Measurements from ENCODE around the gene KIAA1671. TPM values are rescaled to one million over a fixed set of nuclear protein-coding genes. Genes with fewer than 3 reads are reported as not detected.

Gene KIAA1671
- total RNA-seq, 1 experiment from 2014 or later: 18.6 TPM

DNA sequence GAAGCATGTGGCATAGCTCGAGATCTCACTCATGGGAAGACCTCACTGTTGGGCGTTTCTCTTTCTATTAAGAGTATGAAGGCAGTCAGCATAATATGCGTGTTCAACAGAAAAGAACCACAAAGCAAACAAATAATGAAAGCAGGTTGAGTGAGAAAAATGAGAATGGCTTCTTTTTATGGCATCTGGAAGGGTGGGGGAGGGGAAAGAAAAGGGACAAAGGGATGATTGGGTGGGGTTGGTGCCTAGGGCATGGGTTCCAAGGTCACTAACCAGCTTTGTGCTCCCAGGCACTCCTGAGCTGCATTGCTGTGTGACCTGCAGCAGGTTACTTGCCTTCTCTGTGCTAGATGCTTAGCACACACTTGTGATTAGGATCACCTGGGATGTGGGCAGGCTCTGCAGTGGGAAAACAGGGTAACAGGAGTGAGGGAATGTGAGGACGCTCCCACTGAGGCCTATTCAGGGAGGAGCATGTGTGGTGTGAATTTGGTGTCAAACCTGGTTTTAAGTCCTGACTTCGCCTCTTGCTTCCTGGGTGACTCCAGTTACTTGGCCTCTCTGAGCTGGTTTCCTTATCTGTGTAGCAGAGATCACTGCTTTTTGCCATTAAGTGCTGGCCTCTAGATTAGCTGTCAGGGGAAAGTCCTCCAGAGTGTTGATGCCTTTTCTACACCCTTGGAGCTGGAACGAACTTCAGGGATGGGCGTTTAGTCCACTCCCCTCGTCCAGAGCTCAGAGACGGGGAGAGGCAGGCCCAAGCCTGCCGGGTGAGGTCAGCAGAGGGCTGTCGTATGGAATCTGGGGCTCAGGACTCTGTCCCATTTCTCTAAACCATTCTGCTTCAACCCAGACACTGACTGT, 74.8 kb downstream of the KIAA1671 start:
- Histone ChIP-seq H3K27ac (ENCODE audit: low read length) (peak overlapping the region; percentile 94), H3K4me1 (ENCODE audit: insufficient read depth, low read length) (peaks cover 27% of the 10 kb centered on the region), H3K9me3 (ENCODE audit: low read length) (no peaks in the 10 kb centered on the region), H3K27me3 (ENCODE audit: low read length) (no peaks in the 10 kb centered on the region), H3F3A (ENCODE audit: low read length, unreplicated experiment) (no peaks in the 10 kb centered on the region), H3K79me2 (ENCODE audit: low read length) (peaks cover 14% of the 10 kb centered on the region; the same call in 1 of the 2 replicates), H3K9me2 (replicated peaks; ENCODE audit: low read length) (no peaks in the 10 kb centered on the region), H2AFZ (ENCODE audit: low read length) (no peak overlapping the region), H3K4me3 (ENCODE audit: low read length) (no peak overlapping the region), H3K36me3 (ENCODE audit: low read depth, low read length) (no peaks in the 10 kb centered on the region), H3K9ac (ENCODE audit: low read length) (peak overlapping the region; percentile 72), H4K20me1 (ENCODE audit: low read length) (no peaks in the 10 kb centered on the region), H3K4me2 (ENCODE audit: low read length) (peak overlapping the region; percentile 52)
- ATAC-seq (peak; percentile 49), DNase-seq (peak; percentile 69)
- no TSS peak for BruUV-seq (replicated peaks)
- intact Hi-C loops (cut with micrococcal nuclease): loop anchor here (5.0 kb wide), 2 partner anchors 35 to 75 kb away; partner anchors contain the start of gene KIAA1671
- ChIA-PET POLR2A (ENCODE audit: unreplicated experiment) (interaction anchor here (0.6 kb wide), 1 partner anchor 61 kb away, joined by 3 read pairs; no protein-coding TSS in a partner anchor), CTCF (interaction anchor here (0.6 kb wide), 2 partner anchors 26 to 289 kb away, joined by 3 to 9 read pairs; no protein-coding TSS in a partner anchor)
- TF ChIP-seq EZH2phosphoT487 (IDR thresholded peaks at IDR 0.05; ENCODE audit: borderline replicate concordance, low read length) (no peak), EZH2 (IDR thresholded peaks at IDR 0.05; ENCODE audit: low read length, unreplicated experiment) (no peak)
- TF ChIP-seq, protein P1, sequence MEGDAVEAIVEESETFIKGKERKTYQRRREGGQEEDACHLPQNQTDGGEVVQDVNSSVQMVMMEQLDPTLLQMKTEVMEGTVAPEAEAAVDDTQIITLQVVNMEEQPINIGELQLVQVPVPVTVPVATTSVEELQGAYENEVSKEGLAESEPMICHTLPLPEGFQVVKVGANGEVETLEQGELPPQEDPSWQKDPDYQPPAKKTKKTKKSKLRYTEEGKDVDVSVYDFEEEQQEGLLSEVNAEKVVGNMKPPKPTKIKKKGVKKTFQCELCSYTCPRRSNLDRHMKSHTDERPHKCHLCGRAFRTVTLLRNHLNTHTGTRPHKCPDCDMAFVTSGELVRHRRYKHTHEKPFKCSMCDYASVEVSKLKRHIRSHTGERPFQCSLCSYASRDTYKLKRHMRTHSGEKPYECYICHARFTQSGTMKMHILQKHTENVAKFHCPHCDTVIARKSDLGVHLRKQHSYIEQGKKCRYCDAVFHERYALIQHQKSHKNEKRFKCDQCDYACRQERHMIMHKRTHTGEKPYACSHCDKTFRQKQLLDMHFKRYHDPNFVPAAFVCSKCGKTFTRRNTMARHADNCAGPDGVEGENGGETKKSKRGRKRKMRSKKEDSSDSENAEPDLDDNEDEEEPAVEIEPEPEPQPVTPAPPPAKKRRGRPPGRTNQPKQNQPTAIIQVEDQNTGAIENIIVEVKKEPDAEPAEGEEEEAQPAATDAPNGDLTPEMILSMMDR (conservative IDR thresholded peaks at IDR 0.05; ENCODE audit: low read depth, low read length): no peak

DNA sequence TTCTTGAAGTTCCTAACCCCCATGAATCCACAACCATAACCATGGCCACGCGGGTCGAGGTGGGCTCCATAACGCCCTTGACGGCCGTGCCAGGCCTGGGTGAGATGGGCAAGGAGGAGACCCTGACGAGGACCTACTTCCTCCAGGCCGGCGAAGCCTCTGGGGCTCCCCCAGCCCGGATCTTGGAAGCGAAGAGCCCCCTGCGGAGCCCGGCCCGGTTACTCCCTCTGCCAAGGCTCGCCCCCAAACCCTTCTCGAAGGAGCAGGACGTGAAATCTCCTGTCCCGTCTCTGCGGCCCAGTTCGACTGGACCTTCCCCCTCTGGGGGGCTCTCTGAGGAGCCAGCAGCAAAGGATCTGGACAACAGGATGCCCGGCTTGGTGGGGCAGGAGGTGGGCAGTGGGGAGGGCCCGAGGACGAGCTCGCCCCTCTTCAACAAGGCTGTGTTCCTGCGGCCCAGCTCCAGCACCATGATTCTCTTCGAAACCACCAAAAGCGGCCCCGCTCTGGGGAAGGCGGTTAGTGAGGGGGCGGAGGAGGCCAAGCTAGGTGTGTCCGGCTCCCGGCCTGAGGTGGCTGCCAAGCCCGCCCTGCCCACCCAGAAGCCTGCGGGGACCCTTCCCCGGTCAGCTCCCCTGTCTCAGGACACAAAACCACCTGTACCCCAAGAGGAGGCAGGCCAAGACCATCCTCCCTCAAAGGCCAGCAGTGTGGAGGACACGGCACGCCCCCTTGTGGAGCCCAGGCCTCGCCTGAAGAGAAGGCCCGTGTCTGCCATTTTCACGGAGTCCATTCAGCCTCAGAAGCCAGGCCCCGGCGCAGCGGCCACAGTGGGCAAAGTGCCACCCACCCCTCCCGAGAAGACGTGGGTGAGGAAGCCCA, 75.7 kb downstream of the KIAA1671 start:
- Histone ChIP-seq H3K4me1 (ENCODE audit: insufficient read depth, low read length) (peaks cover 27% of the 10 kb centered on the region), H3K27ac (ENCODE audit: low read length) (peak overlapping the region; percentile 94), H3K4me3 (ENCODE audit: low read length) (no peak overlapping the region), H3K36me3 (ENCODE audit: low read depth, low read length) (no peaks in the 10 kb centered on the region), H3K9me2 (replicated peaks; ENCODE audit: low read length) (no peaks in the 10 kb centered on the region), H3K9me3 (ENCODE audit: low read length) (no peaks in the 10 kb centered on the region), H3K27me3 (ENCODE audit: low read length) (no peaks in the 10 kb centered on the region), H3F3A (ENCODE audit: low read length, unreplicated experiment) (no peaks in the 10 kb centered on the region), H2AFZ (ENCODE audit: low read length) (no peak overlapping the region), H3K4me2 (ENCODE audit: low read length) (no peak overlapping the region), H3K9ac (ENCODE audit: low read length) (peak overlapping the region; percentile 13; the same call in 1 of the 2 replicates), H4K20me1 (ENCODE audit: low read length) (no peaks in the 10 kb centered on the region), H3K79me2 (ENCODE audit: low read length) (peaks cover 14% of the 10 kb centered on the region; the same call in 1 of the 2 replicates)
- intact Hi-C loops (cut with micrococcal nuclease): loop anchor here (5.0 kb wide), 2 partner anchors 36 to 76 kb away; partner anchors contain the start of gene KIAA1671
- no peak for TF ChIP-seq EZH2 (IDR thresholded peaks at IDR 0.05; ENCODE audit: low read length, unreplicated experiment)
- TF ChIP-seq, protein P1 (conservative IDR thresholded peaks at IDR 0.05; ENCODE audit: low read depth, low read length): peak; percentile 48
- ATAC-seq: no peak
- peak; percentile 11 for DNase-seq
- CTCF ChIA-PET: no interaction called here
- BruUV-seq (replicated peaks): no TSS peak
- POLR2A ChIA-PET (ENCODE audit: unreplicated experiment): no interaction called here
